Ovary (tissue), 9 donors: Measurements from ENCODE around the gene GIN1. TPM values are rescaled to one million over a fixed set of nuclear protein-coding genes. Genes with fewer than 3 reads are reported as not detected.
"Not testable (repeated sequence)": the region's sequence is repeated elsewhere in the genome, so short reads cannot be mapped to it uniquely, and the experiment has no call there.

Source experiments
- DNase-seq, 5 donors: peaks; one replicate each; pipeline ENCODE4 v3.0.0-alpha.2; 2019 to 2020
- H3K27ac ChIP-seq, 2 donors: fragments of 200-600 bp; one replicate each; pipeline versions ENCODE4 v1.5.1 to v1.8.0; 2019 to 2022
- H3K27me3 ChIP-seq: fragments of 200-600 bp; one replicate; pipeline ENCODE4 v1.8.0; 2022
- H3K36me3 ChIP-seq: fragments of 200-600 bp; sonication (generic); one replicate; pipeline ENCODE4 v1.5.1; 2019
- H3K4me1 ChIP-seq: one replicate; pipeline ENCODE4 v1.8.1; 2013; ENCODE audit warnings: mild to moderate bottlenecking, moderate library complexity; ENCODE audit not compliant: insufficient read depth
- H3K4me3 ChIP-seq: fragments of 200-600 bp; sonication (generic); one replicate; pipeline ENCODE4 v1.5.1; 2017
- H3K9me3 ChIP-seq, 2 donors: fragments of 200-600 bp in 1 of 2; sonication (generic) in 1 of 2; one replicate each; pipeline versions ENCODE4 v1.5.1 to v1.8.1; 2013 to 2019; ENCODE audit warnings: mild to moderate bottlenecking in 1 of 2, moderate library complexity in 1 of 2
- EP300 ChIP-seq: sonication (generic); formaldehyde crosslinking; IDR thresholded peaks from one replicate; pipeline ENCODE4 v1.6.1; 2017; ENCODE audit warnings: antibody characterized with exemption
- POLR2A ChIP-seq: fragments of 450-650 bp; IDR thresholded peaks from one replicate; pipeline ENCODE4 v1.6.1; 2017; ENCODE audit warnings: antibody characterized with exemption, mild to moderate bottlenecking, moderate library complexity
- WGBS, 3 donors: extraction: QIAGEN DNeasy Blood & Tissue Kit in 1 of 3; methylation state at CpG; one replicate each; pipeline versions ENCODE4 v1.1.5 to v1.1.7; 2013 to 2017; 5-methylcytosine and 5-hydroxymethylcytosine counted together
- intact Hi-C, 4 donors: fragments of 100-400 bp; cut with DNase I; formaldehyde crosslinking; loops; one replicate each; pipeline versions ENCODE4 v1.11.0 to v1.15.1; 2022 to 2023
- polyA plus RNA-seq, 2 donors: library from polyadenylated mRNA; stranded (reverse); fragments of 200-250 nt in 1 of 2; fragments of 350-450 nt in 1 of 2; fragmentation: Illumina TruSeq in 1 of 2; extraction: RNeasy Lipid Tissue Mini Kit (QIAGEN cat#74804) in 1 of 2; gene quantifications; one replicate each; pipeline ENCODE4 v1.2.3, GENCODE V29; 2013 to 2014
- total RNA-seq, 7 donors: library from RNA; depleted of rRNA in 2 of 7; stranded (reverse); fragments of >200 nt in 2 of 7; fragmentation: NEBNext Ultra II Directional in 3 of 7; extraction: Animal tissue kit (Norgen Biotek cat#: 25700) in 3 of 7; gene quantifications; one replicate each; pipeline versions ENCODE4 v1.1.0 to v1.2.4, GENCODE V29; 2016 to 2023
- TF ChIP-seq, protein P1 (sequence below), 3 donors: fragments of 450-650 bp in 2 of 3; fragments of 200-600 bp in 1 of 3; IDR thresholded peaks; one replicate each; pipeline versions ENCODE4 v1.5.1 to v1.8.0; 2016 to 2022; ENCODE audit warnings: antibody characterized with exemption in 3 of 3, mild to moderate bottlenecking in 1 of 3
- donor health status: DM: no; HTN: no; CAD: no; lungs with moderate emphysema.
- donor health status: DM: no; HTN: no; CAD: no.
- donor health status: Bipolar disorder and iron deficiency.
- donor health status: DM: yes; HTN: yes; CAD: no.
- donor health status: DM: no; HTN: no; CAD: no.
- donor health status: DM: yes; HTN: yes; CAD: no.

Gene GIN1
- total and polyA plus RNA-seq, 9 donors, result 2.0 to 13.3 (median 7.5) TPM

DNA sequence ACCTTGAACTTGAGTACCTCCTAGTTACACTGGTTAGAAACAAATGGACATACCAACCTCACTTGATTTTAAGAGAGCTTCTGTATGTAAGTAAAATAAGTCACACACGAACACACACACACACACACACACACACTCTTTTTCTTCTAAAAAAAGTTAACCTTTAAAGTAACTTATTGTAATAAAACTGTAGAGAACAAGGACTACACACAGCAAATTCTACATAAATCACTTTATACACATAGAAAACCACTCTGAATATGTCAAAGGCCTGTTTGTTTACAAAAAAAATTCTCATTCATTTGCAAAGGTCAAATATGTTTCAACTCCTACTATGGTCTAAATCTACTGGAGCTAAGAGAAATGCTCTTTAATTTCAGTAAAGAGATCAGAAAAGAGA lies 29.1 kb downstream of the GIN1 start:
- TF ChIP-seq, protein P1, sequence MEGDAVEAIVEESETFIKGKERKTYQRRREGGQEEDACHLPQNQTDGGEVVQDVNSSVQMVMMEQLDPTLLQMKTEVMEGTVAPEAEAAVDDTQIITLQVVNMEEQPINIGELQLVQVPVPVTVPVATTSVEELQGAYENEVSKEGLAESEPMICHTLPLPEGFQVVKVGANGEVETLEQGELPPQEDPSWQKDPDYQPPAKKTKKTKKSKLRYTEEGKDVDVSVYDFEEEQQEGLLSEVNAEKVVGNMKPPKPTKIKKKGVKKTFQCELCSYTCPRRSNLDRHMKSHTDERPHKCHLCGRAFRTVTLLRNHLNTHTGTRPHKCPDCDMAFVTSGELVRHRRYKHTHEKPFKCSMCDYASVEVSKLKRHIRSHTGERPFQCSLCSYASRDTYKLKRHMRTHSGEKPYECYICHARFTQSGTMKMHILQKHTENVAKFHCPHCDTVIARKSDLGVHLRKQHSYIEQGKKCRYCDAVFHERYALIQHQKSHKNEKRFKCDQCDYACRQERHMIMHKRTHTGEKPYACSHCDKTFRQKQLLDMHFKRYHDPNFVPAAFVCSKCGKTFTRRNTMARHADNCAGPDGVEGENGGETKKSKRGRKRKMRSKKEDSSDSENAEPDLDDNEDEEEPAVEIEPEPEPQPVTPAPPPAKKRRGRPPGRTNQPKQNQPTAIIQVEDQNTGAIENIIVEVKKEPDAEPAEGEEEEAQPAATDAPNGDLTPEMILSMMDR (IDR thresholded peaks at IDR 0.05), result no peak
- H3K27me3 ChIP-seq, result no peaks in the 10 kb centered on the region
- H3K9me3 ChIP-seq, result no peaks in the 10 kb centered on the region
- no peak overlapping the region for H3K4me3 ChIP-seq
- intact Hi-C loops, result no loop called here
- no peak overlapping the region for H3K27ac ChIP-seq
- 73 to 91% (median 87%) methylated on average over 1 of the region's 1 CpG for WGBS, 3 donors
- no peaks in the 10 kb centered on the region for H3K36me3 ChIP-seq
- no peaks in the 10 kb centered on the region for H3K4me1 ChIP-seq
- no peak for DNase-seq

DNA sequence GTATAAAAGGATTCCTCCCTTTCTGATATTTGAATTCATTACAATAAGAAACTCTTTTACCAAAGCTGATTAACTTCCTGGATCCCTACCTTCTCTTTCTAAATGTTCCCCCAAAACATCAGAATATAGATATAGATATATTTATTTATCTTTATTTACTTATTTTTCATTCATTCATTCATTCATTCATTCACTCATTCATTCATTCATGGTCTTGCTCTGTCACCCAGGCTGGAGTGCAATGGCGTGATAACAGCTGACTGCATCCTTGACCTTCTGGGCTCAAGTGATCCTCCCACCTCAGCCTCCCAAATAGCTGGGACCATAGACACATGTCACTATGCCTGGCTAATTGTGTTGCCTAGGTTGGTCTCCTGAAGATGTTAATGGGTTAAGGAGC lies 30.7 kb downstream of the GIN1 start:
- H3K27ac ChIP-seq, result no peak overlapping the region
- 90 to 92% (median 91%) methylated on average over 1 of the region's 1 CpG for WGBS, 3 donors
- H3K27me3 ChIP-seq, result no peaks in the 10 kb centered on the region
- H3K4me3 ChIP-seq, result no peak overlapping the region
- intact Hi-C loops, result no loop called here
- no peak for DNase-seq
- H3K9me3 ChIP-seq, result peaks cover 0 to 6% of the 10 kb centered on the region in 2 donors
- no peaks in the 10 kb centered on the region for H3K4me1 ChIP-seq
- TF ChIP-seq EP300, result no peak
- TF ChIP-seq, protein P1 (IDR thresholded peaks at IDR 0.05), result no peak
- TF ChIP-seq POLR2A, result no peak
- H3K36me3 ChIP-seq, result no peaks in the 10 kb centered on the region

DNA sequence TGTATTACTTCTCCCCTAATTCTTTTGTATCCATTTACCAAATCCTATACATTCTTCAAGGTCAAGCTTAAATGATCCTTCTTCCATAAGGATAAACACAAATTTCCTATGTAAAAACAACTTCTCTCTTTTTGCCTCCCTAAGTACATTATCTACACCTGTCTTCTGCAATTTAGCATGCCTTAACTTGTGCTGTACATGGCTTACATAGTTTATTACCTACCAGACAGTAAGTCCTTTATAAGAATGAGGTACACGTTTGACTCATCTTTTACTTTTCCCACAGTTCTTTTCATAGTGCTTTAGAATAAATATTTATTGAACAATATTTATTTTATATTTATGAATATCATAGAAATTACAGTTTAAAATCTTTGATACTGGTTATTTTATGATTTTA lies 33.4 kb downstream of the GIN1 start:
- H3K4me1 ChIP-seq, result no peaks in the 10 kb centered on the region
- H3K27me3 ChIP-seq, result no peaks in the 10 kb centered on the region
- intact Hi-C loops, result no loop called here
- WGBS, 3 donors, result 89 to 96% (median 92%) methylated on average over 1 of the region's 1 CpG
- no peak overlapping the region for H3K4me3 ChIP-seq
- DNase-seq, result no peak
- H3K27ac ChIP-seq, result no peak overlapping the region
- H3K9me3 ChIP-seq, result peaks cover 0 to 6% of the 10 kb centered on the region in 2 donors
- TF ChIP-seq POLR2A (no peak), EP300 (no peak)
- TF ChIP-seq, protein P1 (IDR thresholded peaks at IDR 0.05), result no peak
- no peaks in the 10 kb centered on the region for H3K36me3 ChIP-seq

DNA sequence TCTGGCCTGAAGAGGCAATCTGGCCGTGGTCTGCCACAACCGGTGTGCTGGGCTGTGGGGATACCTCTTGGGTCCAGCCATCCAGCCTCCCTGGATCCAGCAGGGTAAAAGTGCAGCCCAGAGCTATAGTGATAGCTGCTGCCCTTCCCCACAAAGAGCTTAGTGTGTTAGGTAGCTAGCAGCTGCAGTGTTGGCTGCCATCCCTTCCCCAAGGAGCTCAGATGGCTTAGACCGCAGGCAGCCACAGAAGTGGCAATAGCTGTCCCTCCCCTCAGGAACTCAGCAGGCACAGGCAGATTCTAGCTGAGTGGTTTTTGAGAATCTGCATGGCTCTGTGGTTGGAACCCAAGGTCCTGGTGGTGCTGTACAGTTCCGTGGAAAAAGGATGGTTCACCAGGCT lies 40.1 kb downstream of the GIN1 start:
- intact Hi-C loops, result no loop called here
- Histone ChIP-seq H3K27ac (no peak overlapping the region), H3K4me1 (no peaks in the 10 kb centered on the region), H3K27me3 (no peaks in the 10 kb centered on the region), H3K4me3 (no peak overlapping the region), H3K9me3 (peaks cover 4 to 9% of the 10 kb centered on the region in 2 donors), H3K36me3 (no peaks in the 10 kb centered on the region)
- TF ChIP-seq POLR2A (no peak), EP300 (no peak)
- TF ChIP-seq, protein P1 (IDR thresholded peaks at IDR 0.05), result no peak
- DNase-seq, result no peak
- 72 to 100% (median 93%) methylated on average over 4 of the region's 4 CpGs for WGBS, 3 donors

DNA sequence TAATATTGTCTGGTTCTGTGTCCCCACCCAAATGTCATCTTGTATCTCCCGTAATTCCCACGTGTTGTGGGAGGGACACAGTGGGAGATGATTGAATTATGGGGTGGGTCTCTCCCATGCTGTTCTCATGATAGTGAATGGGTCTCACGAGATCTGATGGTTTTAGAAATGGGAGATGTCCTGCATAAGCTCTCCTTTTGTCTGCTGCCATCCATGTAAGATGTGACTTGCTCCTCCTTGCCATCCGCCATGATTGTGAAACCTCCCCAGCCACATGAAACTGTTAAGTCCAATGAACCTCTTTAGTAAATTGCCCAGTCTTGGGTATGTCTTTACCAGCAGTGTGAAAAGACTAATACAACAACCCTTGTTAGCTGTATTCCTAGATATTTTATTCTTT lies 44.5 kb downstream of the GIN1 start:
- 86 to 89% (median 87%) methylated on average over 4 of the region's 4 CpGs for WGBS, 3 donors
- Histone ChIP-seq H3K9me3 (peaks cover 4% of the 10 kb centered on the region in 2 donors), H3K4me3 (no peak overlapping the region), H3K36me3 (no peaks in the 10 kb centered on the region), H3K27ac (no peak overlapping the region), H3K4me1 (no peaks in the 10 kb centered on the region), H3K27me3 (no peaks in the 10 kb centered on the region)
- DNase-seq, result no peak
- TF ChIP-seq POLR2A (no peak), EP300 (no peak)
- TF ChIP-seq, protein P1 (IDR thresholded peaks at IDR 0.05), result no peak
- intact Hi-C loops, result no loop called here

DNA sequence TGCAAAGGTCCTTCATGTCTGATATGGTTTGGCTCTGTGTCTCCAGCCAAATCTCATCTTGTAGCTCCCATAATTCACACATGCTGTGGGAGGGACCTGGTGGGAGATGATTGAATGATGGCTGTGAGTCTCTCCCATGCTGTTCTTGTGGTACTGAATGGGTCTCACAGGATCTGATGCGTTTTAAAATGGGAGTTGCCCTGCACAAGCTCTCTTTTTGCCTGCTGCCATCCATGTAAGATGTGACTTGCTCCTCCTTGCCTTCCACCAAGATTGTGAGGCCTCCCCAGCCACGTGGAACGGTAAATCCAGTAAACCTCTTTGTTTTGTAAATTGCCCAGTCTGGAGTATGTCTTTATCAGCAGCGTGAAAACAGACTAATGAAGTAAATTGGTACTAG lies 46.4 kb downstream of the GIN1 start:
- H3K9me3 ChIP-seq, H3K27me3 ChIP-seq, H3K4me1 ChIP-seq, DNase-seq, H3K36me3 ChIP-seq, H3K27ac ChIP-seq, intact Hi-C loops, H3K4me3 ChIP-seq: not testable (repeated sequence)
- WGBS, 3 donors, result 54 to 84% (median 71%) methylated on average over 4 of the region's 4 CpGs
